Liver (tissue), 3 donors: Measurements from ENCODE around the gene ARRDC3.
"Not testable (repeated sequence)": the region's sequence is repeated elsewhere in the genome, so short reads cannot be mapped to it uniquely, and the experiment has no call there.

Experiments
- TAF1 ChIP-seq: conservative IDR thresholded peaks from 2 replicates; pipeline ENCODE4 v1.6.1; 2016; ENCODE audit warnings: antibody characterized with exemption, mild to moderate bottlenecking
- YY1 ChIP-seq: IDR thresholded peaks from 2 replicates; pipeline ENCODE4 v1.6.1; 2016; ENCODE audit warnings: antibody characterized with exemption, mild to moderate bottlenecking
- TF ChIP-seq, protein P1 (sequence below): fragments of 150-350 bp; IDR thresholded peaks from 2 replicates; pipeline ENCODE4 v1.5.1; 2017; ENCODE audit warnings: improper control_type of control experiment, low read depth, low read length; ENCODE audit not compliant: missing input control
- donor health status: healthy.
- donor health status: healthy.

DNA sequence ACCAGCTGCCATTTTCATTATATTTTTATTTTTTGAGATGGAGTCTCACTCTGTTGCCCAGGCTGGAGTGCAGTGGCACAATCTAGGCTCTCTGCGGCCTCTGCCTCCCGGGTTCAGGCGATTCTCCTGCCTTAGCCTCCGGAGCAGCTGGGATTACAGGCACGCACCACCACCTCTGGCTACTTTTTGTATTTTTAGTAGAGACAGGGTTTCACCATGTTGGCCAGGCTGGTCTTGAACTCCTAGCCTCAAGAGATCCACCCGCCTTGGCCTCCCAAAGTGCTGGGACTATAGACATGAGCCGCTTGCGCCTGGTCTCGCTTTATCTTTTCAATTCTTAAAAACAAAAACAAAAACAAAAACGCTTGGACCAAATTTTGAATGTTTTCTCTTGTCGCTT, 2.5 kb upstream of the ARRDC3 start:
- TF ChIP-seq, protein P1, sequence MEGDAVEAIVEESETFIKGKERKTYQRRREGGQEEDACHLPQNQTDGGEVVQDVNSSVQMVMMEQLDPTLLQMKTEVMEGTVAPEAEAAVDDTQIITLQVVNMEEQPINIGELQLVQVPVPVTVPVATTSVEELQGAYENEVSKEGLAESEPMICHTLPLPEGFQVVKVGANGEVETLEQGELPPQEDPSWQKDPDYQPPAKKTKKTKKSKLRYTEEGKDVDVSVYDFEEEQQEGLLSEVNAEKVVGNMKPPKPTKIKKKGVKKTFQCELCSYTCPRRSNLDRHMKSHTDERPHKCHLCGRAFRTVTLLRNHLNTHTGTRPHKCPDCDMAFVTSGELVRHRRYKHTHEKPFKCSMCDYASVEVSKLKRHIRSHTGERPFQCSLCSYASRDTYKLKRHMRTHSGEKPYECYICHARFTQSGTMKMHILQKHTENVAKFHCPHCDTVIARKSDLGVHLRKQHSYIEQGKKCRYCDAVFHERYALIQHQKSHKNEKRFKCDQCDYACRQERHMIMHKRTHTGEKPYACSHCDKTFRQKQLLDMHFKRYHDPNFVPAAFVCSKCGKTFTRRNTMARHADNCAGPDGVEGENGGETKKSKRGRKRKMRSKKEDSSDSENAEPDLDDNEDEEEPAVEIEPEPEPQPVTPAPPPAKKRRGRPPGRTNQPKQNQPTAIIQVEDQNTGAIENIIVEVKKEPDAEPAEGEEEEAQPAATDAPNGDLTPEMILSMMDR = not testable (repeated sequence)
- TF ChIP-seq TAF1, YY1: not testable (repeated sequence)
